Stimulated activated CD4-positive, alpha-beta T cell treated with anti-CD3 and anti-CD28 coated beads, Interleukin-4, amount 100 ng/mL, for 4 hours (primary cell): Measurements from ENCODE around the gene FGF1.
A peak's percentile ranks its signal among the peaks of the same experiment; 100 is the strongest.
"Not testable (repeated sequence)": the region's sequence is repeated elsewhere in the genome, so short reads cannot be mapped to it uniquely, and the experiment has no call there.

Experiments
- DNase-seq, 2 experiments: peaks; one replicate each; pipeline ENCODE4 v3.0.0-alpha.2; 2020

Gene FGF1

DNA sequence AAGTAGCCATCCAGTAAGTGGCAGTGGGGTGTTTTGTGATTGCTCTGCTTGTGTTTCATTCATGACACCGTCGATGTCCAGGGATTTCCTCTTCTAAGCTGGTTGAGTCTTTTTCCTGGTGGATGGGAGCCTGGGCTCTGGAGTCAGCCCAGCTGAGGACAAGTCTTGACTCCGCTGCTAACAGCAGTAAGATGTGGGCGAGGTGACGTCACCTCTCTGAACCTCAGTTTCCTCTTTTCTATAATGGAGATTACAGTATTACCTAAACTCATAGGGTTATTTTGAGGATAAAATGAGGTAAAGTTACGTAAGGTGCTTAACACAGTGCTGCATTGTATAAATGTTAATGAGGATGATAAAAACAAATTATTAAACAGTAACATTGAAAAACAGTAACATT is 21.3 kb downstream of the FGF1 start:
- DNase-seq, result no peak

DNA sequence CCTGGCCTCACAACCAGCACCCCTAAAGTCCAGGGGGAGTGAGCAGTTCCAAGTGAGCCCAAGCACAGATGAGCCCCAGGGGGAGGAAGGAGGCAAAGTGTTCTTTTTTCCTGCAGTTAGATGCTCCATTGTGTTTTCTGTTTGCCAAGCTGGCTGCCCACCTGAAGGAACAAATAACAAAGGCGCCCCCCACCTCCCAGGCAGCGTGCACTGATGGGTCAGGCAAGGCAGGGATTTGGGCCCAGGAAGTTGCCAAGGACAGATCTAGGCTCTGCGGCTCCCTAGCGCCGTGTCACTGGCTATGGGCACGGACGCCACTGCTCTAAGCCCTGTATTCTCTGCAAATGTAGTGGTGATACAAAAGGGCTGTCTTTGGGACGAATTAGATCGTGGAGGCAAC is 21.8 kb downstream of the FGF1 start:
- DNase-seq, result no peak

DNA sequence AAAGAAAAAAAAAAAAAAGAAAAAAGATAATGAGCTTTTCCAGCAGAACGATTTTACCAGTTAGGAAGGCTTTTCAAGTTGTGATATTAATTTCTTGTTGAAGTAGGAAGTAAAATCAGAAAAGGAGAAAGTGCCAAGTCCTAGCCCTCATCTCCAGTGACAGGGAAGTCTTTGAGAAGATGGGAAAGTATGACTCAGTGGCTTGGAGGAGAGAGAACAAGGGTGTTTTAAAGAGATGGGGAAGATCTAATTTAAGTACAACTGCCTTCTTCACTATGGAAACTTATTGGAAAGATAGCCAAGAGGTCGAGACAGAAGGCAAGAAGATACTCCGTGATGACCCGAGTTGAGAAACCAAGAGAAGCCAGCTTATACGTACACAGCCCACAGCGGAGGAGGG is 22.6 kb downstream of the FGF1 start:
- DNase-seq, result no peak

DNA sequence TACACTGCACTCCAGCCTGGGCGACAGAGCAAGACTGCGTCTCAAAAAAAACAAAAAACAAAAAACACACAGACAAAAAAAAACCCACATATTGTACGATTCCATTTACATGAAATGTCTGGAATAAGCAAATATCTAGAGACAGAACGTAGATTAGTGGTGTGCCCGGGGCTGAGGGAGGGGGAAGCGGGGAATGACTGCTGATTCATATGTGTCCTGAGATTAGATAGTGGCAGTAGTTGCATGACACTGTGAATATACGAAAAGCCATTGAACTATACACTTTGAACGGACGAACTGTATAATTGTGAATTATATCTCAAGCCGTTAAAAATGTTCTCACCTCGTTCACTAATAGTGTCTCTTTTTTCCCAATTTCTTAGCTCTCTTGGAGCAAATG is 23.9 kb downstream of the FGF1 start:
- no peak for DNase-seq

DNA sequence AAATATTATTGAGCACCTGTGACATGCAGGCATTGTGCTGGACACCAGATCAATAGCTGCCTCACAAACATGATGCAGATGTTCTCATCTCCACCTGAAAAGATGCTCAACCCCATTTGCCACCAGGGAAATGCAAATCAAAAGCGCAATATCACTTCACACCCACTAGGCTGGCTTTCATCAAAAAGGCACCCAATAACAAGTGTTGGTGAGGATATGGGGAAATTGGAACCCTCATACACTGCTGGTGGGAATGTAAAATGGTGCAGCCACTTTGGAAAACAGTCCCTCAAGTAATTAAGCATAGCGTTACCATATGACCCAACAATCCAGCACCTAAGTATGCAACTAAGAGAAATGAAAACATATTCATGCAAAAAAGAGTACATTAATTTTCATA is 24.7 kb downstream of the FGF1 start:
- no peak for DNase-seq

DNA sequence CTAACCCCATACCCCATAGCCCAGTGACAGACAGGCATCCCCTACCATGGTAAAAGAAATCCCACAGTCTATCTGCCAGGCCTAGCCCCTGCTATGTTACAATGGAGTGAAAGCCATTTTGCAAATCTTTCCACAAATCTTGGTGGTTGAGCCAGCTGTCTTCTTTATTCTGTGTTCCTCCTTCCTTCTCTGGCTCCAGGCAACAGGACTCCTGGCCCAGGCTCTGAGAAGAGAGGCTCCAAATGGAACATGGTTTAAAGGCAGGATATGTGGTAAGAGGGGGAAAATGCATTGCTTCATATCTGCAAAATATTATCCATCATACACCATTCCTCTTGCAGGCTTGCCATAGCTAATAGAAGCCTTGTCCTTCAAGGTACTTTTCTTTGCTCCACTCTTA is 25.2 kb downstream of the FGF1 start:
- DNase-seq, result no peak

DNA sequence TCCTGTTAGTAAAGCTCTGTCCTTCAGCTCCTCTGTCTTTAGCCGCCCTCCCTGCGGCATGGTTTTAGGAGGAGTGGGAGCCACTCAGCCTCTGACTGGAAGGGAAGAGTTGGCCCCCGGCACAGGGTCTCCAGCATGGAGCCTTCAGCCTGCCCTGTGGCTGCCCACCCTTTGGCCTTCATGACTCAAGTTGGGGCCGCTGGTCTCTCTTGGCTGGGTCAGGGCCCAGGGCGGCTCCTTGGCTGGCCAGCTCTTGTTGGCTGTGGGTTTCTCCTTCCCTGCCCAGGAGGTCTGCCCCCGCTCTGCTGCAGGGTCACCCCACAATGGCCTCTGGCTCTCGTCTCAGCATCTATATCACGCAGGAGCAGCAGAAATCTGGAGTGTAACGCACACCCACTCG is 25.7 kb downstream of the FGF1 start:
- DNase-seq, result no peak

DNA sequence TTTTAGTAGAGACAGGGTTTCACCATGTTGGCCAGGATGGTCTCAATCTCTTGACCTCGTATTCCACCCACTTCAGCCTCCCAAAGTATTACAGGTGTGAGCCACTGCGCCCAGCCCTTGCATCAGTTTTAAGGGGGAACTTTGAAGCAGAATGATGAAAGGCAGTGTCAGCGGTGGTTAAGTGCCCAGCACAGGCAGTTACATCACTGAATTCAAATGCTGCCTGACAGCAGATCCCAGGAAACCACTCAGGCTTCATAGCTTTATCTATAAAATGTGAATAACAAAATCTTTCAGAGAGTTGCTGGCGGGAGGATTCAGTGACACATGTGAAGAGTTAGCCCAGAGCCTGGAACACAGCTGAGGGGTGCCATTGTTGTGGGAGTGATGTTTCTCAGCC is 26.5 kb downstream of the FGF1 start:
- no peak for DNase-seq

DNA sequence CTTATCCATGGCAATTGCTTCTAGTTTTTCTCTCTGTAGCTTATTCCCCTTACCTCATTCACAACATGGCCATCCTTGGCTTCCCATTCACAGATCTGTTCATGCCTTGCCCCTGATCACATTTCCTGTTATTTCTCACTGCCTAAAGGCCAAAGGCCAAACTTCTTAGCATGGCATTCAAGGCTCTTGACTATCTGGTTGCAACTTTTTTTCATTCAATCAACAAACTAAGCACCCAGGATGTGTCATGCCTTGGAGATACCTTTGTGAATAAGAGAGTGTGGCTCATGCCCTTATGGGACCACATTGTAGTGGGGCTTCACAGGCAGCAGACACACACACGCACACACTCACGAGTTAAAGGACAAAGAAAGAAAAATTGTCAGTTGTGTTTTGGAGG is 27.6 kb downstream of the FGF1 start:
- no peak for DNase-seq

DNA sequence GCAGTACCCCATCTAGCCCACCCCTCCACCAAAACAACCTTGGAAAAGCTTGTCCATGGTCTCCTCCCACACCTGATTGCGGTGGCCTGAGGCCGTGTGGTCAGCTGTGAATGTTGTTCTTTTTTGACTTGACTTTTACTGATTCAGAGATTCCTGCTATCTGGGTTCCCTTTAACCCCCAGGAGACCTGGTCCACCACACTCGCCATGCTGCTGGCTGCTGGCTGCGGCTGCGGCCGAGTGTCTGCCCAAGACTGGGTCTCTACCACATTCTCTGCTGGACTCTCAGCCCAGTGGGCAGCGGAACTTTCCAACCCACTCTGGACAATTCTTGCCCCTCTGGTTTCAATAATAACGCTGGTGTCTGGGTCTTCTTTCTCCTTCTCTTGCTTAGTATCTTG is 28.4 kb downstream of the FGF1 start:
- no peak for DNase-seq

DNA sequence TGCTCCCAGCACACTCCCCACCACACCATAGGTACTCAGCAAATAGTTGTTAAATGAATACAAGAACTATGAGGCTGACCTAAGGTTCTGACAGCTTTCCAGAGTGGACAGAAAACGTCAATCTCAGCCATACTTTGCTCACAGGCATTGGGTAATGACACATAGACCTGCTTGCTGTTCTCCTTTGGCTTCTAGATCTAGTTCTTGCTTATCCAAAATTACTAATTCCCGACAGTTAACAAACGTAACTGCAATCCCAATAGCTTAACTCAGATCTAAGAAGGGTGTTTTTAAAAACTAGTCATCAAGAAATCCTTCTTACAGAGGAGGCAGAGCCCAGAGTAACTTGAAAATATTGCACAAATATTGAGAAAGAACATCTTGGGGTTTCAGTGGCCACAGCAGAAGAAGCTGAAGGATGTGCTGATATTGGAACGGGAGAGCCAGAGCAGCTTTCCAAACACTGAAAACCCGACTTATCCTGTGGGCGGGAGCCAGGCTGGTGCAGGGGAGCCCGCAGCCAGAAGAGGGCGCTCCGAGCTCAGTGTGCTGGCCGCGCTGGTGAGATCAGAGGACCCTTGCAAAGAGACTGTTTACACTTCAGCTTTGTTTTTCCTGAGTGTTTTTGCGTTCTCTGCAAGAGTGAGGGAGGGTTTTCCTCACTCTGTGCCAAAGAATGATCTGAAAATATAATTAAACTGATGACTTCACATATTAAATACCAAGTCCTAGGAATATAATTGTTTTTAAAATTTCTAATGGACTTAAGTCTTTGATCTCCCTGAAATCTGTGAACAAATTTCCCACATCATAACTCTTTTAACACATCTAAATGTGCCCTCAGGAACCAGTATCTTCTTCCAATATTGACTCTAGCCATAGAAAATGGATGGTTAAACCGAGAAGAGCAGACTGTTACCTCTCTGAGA is 30.3 kb downstream of the FGF1 start:
- peak; percentile 53 to 71 for DNase-seq

DNA sequence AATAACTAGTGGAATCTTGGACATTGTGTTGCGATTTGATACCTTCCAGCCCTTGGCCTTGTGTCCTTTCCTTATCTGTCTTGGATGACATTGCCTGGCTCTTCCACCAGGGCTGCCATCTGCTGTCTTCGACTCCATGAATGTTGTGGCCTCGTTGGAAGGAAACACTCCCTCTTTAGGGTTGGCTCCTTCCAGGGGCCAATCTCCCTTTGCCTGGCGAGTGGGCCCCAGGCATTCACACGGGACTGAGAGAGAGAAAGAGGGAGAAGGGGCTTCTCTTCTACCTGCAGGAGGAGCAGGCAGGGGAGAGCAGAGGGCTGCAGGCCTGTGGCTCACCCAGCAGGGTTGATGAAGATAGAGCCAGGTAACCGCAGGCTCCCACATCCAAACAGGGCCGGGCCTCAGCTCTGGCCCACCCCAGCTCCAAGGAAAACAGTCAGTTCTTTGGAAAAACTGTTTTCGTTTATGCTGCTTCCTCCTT is 31.3 kb downstream of the FGF1 start:
- DNase-seq, result no peak

DNA sequence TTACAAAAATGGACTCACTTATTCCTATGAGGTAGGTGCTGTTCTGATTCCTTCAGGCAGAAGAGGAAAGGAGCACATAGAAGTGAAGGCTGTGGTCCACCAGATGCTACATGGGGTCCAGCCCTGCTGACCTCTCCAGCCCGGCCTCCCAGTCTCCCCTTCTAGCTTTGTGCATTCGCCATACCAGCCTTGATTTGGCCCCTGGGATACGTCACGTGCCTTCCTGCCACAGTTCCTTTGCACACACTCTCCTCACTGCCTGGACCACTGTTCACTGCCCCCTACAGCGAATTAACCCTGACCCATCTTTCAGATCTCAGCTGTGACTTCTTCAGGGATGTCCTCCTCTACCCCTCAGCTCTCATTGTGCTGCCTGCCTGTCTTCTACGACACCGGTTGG is 32.6 kb downstream of the FGF1 start:
- DNase-seq, result no peak

DNA sequence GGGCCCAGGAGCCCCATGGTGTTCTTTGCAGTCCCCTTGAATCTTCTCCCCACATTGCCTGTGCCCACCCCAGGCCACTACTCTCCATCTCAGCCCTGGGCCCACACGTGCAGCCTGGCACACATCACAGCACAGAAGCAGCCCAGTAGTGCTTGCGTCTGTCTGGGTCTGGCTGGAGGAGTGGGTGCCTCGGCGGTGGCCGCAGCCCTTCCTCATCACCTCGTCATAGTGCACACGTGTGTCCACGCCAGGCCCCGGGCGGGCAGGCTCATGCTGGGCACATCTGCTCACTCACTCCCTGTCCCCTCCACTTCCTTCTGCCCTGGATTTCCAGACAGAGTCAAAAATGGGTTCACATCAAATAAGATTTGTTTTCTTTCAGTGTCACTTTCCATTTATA is 33.3 kb downstream of the FGF1 start:
- no peak for DNase-seq

DNA sequence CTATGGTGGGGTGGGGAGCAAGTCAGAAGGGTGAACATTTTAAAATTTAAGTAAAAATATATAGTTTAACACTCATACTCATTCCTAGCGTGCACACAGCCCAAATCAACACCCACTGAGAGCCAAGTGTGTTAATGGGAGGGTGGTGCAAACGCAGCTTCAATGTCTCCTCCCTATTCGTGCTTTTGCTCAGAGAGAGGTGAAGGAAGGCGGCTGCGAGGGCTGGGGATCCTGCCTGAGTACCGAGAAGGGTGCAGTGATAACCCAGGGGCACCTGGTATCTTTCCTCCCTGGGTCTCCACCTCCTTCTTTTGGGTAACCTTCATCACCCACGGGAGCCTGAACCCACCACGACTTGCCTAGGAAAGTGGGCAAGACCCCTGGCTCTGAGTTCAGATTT is 35.0 kb downstream of the FGF1 start:
- no peak for DNase-seq

DNA sequence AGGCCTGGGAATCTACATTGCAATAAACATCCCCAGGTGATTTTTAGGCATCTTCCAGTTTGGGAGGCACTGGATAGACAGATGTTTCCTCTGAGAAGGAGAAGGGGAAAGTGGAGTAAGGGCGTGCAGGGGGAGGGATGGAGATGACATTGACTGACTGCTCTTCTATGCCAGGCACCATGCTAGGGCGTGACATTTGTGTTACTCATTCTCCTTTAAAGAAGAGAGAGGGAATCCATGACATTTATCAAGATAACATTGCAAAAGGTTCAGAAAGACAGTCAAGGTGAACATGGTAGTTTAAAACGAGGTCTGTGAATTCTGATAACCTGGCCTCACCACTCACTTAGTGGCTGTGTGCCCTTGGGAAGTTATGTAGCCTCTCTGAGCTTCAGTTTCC is 35.8 kb downstream of the FGF1 start:
- no peak for DNase-seq

DNA sequence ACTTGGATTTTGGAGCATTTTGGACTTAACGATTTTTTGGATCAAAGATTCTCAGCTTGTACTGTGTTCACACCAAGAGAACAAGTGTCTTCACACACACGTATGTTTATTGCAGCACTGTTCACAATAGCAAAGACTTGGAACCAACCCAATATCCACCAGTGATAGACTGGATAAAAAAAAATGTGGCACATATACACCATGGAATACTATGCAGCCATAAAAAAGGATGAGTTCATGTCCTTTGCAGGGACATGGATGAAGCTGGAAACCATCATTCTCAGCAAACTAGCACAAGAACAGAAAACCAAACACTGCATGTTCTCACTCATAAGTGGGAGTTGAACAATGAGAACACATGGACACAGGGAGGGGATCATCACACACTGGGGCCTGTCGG is 37.8 kb downstream of the FGF1 start:
- not testable (repeated sequence) for DNase-seq

DNA sequence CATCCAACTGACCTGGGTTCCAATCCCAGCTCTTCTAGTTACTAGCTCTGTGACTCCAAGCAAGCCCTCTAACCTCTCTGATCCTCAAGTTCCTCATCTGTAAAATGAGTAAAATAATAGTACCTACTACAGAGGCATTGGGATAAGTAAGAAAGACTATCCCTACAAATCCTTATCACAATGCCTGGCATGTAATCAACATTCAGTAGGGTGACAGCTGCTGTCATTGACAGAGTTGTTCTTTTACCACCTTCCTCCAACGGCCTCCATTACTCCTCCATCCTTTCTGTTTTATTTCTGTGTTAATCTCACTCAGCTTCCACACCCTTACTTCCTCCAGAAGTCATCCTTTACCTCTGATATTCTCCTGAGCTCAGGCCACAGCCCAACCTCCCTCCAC is 40.4 kb downstream of the FGF1 start:
- no peak for DNase-seq

DNA sequence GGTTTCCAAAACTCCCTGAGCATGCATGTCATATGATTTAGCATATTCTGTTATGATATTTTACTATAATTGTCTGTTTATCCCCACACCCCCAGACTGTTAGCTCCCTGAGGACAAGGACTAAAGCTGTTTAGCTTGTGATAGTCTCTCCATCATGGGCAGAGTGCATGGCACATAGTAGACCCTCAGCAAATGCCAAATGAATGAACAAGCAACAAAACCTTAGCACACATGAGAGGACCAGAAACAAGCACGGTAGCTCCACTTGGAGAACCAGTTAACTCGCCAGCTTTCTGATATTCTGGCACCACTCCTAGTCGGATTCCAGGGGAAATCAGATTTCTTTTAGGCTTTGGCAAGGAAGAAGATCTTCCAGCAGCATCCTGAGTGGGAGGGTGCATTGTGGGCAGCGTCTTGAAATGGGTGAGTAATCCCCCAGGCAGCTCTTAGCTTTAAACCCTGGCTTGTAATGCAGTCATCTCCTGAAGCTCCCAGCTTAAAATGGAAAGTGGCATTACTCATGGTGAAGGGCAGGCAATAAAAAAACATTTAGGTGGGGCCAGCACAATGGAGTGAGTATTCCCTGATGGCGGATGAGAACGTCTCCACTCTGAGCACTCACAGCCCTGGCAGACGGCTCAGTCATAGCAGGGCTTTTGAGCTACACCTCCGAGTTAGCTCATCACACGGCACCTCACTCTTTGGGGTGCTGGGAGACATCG is 41.1 kb downstream of the FGF1 start:
- DNase-seq, result no peak

DNA sequence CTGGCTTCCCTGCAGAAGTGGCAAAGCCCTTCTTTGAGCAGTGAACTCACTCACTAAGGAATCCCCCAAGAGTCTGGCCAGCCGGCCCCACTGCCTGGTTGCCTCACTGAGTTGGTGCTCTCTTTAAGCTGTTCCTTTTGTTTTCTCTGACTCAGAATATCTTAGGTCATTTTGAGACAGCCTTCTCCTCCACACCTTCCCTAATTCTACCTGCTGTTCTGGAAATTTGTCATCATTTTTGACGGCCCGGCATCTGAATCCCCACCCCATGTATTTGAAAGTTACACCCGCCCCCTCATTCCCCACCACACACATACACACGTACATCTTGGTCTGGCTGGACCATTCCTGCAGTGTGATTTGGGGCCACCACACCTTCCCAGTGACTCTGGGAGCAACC is 41.8 kb downstream of the FGF1 start:
- DNase-seq, result no peak

DNA sequence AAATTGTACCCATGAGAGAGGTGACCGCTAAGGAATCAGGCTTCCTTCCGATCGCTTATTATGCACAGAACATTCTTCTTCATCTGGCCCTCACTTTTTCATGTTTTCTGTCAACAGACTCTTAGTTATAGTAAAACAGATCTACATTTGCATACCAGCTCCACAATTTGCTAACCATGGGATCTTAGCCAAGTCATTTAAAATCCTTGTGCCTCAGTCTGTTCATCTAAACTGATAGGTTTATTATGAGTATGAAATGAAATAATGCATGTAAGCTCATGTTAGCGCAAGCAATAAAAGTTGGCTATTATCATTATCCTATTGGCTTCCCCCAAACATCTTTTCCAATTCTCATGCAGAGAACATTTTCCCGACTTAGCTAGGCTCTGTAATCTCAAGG is 42.3 kb downstream of the FGF1 start:
- no peak for DNase-seq

DNA sequence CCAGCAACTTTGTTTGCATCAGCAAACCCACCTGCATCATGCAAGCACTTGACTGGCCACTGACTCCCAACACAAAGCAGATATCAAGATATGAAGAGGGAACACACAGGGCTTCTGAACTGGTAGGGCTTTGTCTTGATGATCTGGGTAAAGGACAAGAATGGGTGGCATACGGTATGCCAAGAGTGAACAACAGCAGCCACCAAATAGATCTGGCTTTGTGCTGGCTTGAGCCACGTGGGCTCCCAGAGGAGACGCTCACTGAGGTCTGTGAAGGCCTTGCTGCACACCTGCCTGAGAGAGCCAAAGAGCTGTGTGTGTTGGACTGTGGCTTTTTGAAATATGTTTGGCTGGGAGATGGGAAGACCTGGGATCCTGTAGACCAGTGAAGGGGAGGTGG is 43.5 kb downstream of the FGF1 start:
- no peak for DNase-seq

DNA sequence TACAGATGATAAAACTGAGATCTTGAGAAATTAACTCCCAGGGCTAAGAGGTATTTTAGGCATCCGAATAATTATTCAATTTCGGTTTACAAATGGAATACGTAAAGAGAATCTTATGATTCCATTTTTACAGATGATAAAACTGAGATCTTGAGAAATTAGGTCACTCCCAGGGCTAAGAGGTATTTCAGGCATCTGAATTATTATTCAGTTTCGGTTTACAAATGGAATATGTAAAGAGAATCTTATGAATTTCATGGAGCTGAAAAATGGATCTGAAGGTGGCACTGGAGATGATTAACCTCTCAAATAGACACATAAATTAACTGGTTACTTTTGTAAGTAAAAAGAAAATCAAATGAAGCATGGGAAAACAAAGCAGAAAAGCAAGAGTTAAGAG is 44.2 kb downstream of the FGF1 start:
- DNase-seq, result no peak

DNA sequence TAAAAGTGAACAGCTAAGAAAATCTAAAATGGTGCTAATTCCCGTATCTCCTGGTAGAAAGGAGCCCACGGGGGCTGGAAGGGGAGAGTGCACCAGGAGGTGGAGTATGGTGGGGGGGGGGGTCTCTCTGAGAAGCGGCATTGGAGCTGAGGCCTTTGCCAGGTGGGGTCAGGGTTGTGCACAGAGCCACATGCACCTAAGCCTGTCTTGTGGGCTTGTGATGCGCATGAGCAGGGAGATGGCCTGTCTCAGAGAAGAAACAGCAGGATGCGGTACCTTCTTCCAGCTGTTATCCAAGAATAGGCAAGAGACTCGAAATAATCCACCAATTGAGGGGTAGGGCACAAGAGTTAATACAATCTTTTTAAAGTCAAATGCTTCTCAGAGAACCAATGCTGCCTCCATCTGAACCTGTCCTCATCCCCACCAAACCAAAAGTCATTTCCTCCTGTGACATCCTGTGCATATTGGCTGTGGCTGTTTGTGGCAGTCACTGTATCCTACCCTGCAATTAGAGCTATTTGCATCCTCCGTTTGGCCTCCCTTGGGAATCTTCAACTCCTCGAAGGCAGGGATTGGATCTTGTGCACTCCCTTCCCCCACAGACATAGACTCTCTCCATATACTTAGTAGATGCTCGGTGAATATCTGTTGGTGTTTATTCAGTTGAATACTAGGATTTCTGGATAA is 45.4 kb downstream of the FGF1 start:
- DNase-seq, result no peak
